Uterus (tissue), 4 donors: ENCODE measurements around the gene FNTB. TPM values are rescaled to one million over a fixed set of nuclear protein-coding genes. Genes with fewer than 3 reads are reported as not detected.

Experiments used
- DNase-seq, 2 donors: peaks; one replicate each; pipeline ENCODE4 v3.0.0-alpha.2; 2019 to 2020
- H3K27ac ChIP-seq, 2 donors: fragments of 200-600 bp; sonication (generic); 1 replicate in 1 of 2; 2 replicates in 1 of 2; pipeline ENCODE4 v1.5.1; 2016 to 2018
- H3K27me3 ChIP-seq, 2 donors: fragments of 200-600 bp; sonication (generic); one replicate each; pipeline ENCODE4 v1.5.1; 2018 to 2019; ENCODE audit warnings: control low read depth in 1 of 2
- H3K36me3 ChIP-seq, 2 donors: fragments of 200-600 bp; sonication (generic); one replicate each; pipeline ENCODE4 v1.5.1; 2019; ENCODE audit warnings: control low read depth in 1 of 2
- H3K4me1 ChIP-seq, 2 donors: fragments of 200-600 bp; sonication (generic); one replicate each; pipeline ENCODE4 v1.5.1; 2018 to 2019; ENCODE audit warnings: control low read depth in 1 of 2
- H3K4me3 ChIP-seq, 2 donors: fragments of 200-600 bp; sonication (generic); 1 replicate in 1 of 2; 2 replicates in 1 of 2; pipeline ENCODE4 v1.5.1; 2018 to 2019; ENCODE audit warnings: mild to moderate bottlenecking in 1 of 2
- H3K9me3 ChIP-seq, 2 donors: fragments of 200-600 bp; sonication (generic); one replicate each; pipeline ENCODE4 v1.5.1; 2019; ENCODE audit warnings: control low read depth in 1 of 2
- POLR2A ChIP-seq, 2 donors: fragments of 450-650 bp; IDR thresholded peaks; one replicate each; pipeline ENCODE4 v1.6.1; 2016; ENCODE audit warnings: antibody characterized with exemption in 2 of 2, mild to moderate bottlenecking in 1 of 2, moderate library complexity in 1 of 2
- intact Hi-C: fragments of 100-400 bp; cut with DNase I; formaldehyde crosslinking; loops from one replicate; pipeline ENCODE4 v1.15.1; 2023; ENCODE audit warnings: low total_unique reads
- total RNA-seq, 4 donors: library from RNA; depleted of rRNA in 3 of 4; stranded (reverse); fragments of >200 nt in 3 of 4; gene quantifications; one replicate each; pipeline versions ENCODE4 v1.1.0 to v1.2.4, GENCODE V29; 2014 to 2023
- TF ChIP-seq, protein P1 (sequence below), 4 experiments: fragments of 200-600 bp in 2 of 4; fragments of 450-650 bp in 2 of 4; sonication (generic) in 2 of 4; IDR thresholded peaks; one replicate each; pipeline ENCODE4 v1.5.1; 2016 to 2019; ENCODE audit warnings: antibody characterized with exemption in 4 of 4, mild to moderate bottlenecking in 2 of 4, moderate library complexity in 1 of 4
- donor health status: DM: yes; HTN: yes; CAD: no.

The FNTB gene
- total RNA-seq, 4 donors from 2014 or later, result 7.4 to 29.7 (median 20.4) TPM

- no peak overlapping the region for H3K4me3 ChIP-seq
- no peak for TF ChIP-seq POLR2A (IDR thresholded peaks at IDR 0.05)
- TF ChIP-seq, protein P1, sequence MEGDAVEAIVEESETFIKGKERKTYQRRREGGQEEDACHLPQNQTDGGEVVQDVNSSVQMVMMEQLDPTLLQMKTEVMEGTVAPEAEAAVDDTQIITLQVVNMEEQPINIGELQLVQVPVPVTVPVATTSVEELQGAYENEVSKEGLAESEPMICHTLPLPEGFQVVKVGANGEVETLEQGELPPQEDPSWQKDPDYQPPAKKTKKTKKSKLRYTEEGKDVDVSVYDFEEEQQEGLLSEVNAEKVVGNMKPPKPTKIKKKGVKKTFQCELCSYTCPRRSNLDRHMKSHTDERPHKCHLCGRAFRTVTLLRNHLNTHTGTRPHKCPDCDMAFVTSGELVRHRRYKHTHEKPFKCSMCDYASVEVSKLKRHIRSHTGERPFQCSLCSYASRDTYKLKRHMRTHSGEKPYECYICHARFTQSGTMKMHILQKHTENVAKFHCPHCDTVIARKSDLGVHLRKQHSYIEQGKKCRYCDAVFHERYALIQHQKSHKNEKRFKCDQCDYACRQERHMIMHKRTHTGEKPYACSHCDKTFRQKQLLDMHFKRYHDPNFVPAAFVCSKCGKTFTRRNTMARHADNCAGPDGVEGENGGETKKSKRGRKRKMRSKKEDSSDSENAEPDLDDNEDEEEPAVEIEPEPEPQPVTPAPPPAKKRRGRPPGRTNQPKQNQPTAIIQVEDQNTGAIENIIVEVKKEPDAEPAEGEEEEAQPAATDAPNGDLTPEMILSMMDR (IDR thresholded peaks at IDR 0.05), result no peak
- intact Hi-C loops, result no loop called here
- H3K36me3 ChIP-seq, result no peaks in the 10 kb centered on the region
- no peaks in the 10 kb centered on the region for H3K4me1 ChIP-seq
- H3K27me3 ChIP-seq, result no peaks in the 10 kb centered on the region
- no peak for DNase-seq
- H3K9me3 ChIP-seq, result no peaks in the 10 kb centered on the region
- H3K27ac ChIP-seq, result no peak overlapping the region
Observed at GRCh38 chr14:65065719-65066118, 79.0 kb downstream of the FNTB start.

GRCh38 chr14:65069874-65070413 is 83.2 kb downstream of the FNTB start:
- no peaks in the 10 kb centered on the region for H3K9me3 ChIP-seq
- intact Hi-C loops, result no loop called here
- H3K27me3 ChIP-seq, result no peaks in the 10 kb centered on the region
- H3K4me1 ChIP-seq, result no peaks in the 10 kb centered on the region
- H3K36me3 ChIP-seq, result no peaks in the 10 kb centered on the region
- DNase-seq, result no peak
- no peak overlapping the region for H3K4me3 ChIP-seq
- TF ChIP-seq POLR2A (IDR thresholded peaks at IDR 0.05), result no peak
- TF ChIP-seq, protein P1 (IDR thresholded peaks at IDR 0.05), result no peak
- no peak overlapping the region for H3K27ac ChIP-seq

GRCh38 chr14:65070471-65070976 is 83.8 kb downstream of the FNTB start:
- Histone ChIP-seq H3K27ac (no peak overlapping the region), H3K4me3 (no peak overlapping the region), H3K36me3 (no peaks in the 10 kb centered on the region), H3K4me1 (no peaks in the 10 kb centered on the region), H3K9me3 (no peaks in the 10 kb centered on the region), H3K27me3 (no peaks in the 10 kb centered on the region)
- TF ChIP-seq, protein P1 (IDR thresholded peaks at IDR 0.05), result no peak
- TF ChIP-seq POLR2A (IDR thresholded peaks at IDR 0.05), result no peak
- intact Hi-C loops, result no loop called here
- DNase-seq, result no peak

- intact Hi-C loops, result no loop called here
- DNase-seq, result no peak
- H3K27ac ChIP-seq, result no peak overlapping the region
- H3K36me3 ChIP-seq, result no peaks in the 10 kb centered on the region
- no peaks in the 10 kb centered on the region for H3K4me1 ChIP-seq
- no peak overlapping the region for H3K4me3 ChIP-seq
- no peaks in the 10 kb centered on the region for H3K27me3 ChIP-seq
- TF ChIP-seq, protein P1 (IDR thresholded peaks at IDR 0.05), result no peak
- TF ChIP-seq POLR2A (IDR thresholded peaks at IDR 0.05), result no peak
- no peaks in the 10 kb centered on the region for H3K9me3 ChIP-seq
Observed at GRCh38 chr14:65071544-65071943, 84.8 kb downstream of the FNTB start.

DNA sequence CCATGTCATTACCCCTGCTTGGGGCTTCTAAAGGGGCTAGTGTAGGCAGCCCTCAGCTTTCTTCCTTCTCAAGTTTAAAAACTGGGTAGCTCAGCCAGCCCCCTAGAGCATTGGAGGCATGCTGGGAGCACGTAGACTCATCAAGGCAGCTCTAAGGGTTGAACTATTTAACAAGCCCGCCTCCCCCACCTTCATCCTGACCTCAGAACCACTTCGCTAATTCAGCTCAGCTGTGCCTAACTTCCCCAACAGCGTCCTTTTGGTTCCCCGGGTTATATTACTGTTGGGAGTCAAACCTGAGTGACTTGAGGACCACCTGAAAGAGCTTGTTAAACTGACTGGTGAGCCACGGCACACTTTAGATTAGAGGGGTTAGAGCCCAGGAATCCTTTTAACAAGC is 85.6 kb downstream of the FNTB start:
- H3K27me3 ChIP-seq, result no peaks in the 10 kb centered on the region
- H3K36me3 ChIP-seq, result no peaks in the 10 kb centered on the region
- intact Hi-C loops, result no loop called here
- no peak overlapping the region for H3K27ac ChIP-seq
- no peak for DNase-seq
- TF ChIP-seq, protein P1 (IDR thresholded peaks at IDR 0.05), result no peak
- TF ChIP-seq POLR2A (IDR thresholded peaks at IDR 0.05), result no peak
- H3K4me3 ChIP-seq, result no peak overlapping the region
- no peaks in the 10 kb centered on the region for H3K4me1 ChIP-seq
- no peaks in the 10 kb centered on the region for H3K9me3 ChIP-seq
